ENCODE data around the gene CSAG3.
"Not testable (repeated sequence)": the region's sequence is repeated elsewhere in the genome, so short reads cannot be mapped to it uniquely, and the experiment has no call there.

The CSAG3 gene

DNA sequence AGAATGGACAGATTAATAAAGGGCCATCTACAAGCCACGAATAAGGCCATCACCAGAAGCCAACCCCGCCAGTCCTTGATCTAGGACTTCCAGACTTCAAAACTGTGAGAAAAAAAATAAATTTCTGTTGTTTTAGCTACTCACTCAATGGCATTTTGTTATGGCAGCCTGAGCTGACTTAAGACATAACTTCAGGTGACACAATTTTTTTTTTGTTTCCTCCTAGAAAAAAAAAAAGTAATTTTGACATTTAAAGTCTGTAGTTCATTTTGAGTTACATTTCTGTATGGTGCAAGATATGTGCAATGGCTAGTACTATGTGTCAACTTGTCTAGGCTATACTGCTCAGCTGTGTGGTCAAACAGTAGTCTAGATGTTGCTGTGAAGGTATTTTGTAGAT, at the start of gene CSAG3:
CSAG3 (plus strand) TSS at position 301 of the 400 bp plus-strand sequence.
- not testable (repeated sequence) for DNase-seq (ENCODE audit: low spot score)

DNA sequence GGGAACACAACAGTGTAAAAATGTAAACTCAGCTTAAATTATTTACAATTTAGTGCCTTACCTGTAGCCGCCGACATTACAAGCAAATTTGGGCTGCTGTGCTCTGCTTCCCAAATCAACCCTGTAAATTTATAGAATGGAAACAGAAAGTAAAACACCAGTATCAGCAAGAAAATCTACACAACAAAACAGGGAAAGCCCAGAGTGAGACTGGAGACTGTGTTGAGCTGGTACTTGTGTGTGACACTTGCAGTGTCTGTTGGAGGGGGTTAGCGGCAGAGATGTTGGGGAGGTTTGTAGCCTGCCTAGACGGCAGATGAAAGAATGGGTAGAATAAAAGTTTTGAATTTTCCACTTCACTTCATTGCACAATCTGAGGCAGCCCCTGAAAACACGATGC, 45.8 kb upstream of the CSAG3 start:
- DNase-seq (ENCODE audit: low spot score) = not testable (repeated sequence)

DNA sequence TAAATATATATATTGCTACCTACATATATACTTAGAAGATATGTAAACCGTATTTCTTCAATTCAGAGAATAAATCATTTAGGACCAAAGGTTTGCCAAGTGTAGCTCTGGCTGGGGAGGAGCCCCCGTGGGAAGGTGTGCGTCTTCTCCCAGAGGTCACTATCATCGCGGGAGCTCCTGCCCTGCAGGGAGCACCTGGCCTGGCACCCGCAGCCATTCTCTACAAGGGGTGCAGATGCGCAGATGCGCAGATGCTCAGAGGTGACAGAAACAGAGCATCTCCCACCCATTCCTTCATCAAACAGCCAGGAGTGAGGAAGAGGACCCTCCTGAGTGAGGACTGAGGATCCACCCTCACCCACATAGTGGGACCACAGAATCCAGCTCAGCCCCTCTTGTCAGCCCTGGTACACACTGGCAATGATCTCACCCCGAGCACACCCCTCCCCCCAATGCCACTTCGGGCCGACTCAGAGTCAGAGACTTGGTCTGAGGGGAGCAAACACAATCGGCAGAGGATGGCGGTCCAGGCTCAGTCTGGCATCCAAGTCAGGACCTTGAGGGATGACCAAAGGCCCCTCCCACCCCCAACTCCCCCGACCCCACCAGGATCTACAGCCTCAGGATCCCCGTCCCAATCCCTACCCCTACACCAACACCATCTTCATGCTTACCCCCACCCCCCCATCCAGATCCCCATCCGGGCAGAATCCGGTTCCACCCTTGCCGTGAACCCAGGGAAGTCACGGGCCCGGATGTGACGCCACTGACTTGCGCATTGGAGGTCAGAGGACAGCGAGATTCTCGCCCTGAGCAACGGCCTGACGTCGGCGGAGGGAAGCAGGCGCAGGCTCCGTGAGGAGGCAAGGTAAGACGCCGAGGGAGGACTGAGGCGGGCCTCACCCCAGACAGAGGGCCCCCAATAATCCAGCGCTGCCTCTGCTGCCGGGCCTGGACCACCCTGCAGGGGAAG, 44.9 kb upstream of the CSAG3 start, which contains the start of gene MAGEA2B:
MAGEA2B (plus strand) TSS at position 814 of the 973 bp plus-strand sequence. CDS start 2,479 bp downstream, outside the sequence.
- not testable (repeated sequence) for DNase-seq (ENCODE audit: low spot score)

DNA sequence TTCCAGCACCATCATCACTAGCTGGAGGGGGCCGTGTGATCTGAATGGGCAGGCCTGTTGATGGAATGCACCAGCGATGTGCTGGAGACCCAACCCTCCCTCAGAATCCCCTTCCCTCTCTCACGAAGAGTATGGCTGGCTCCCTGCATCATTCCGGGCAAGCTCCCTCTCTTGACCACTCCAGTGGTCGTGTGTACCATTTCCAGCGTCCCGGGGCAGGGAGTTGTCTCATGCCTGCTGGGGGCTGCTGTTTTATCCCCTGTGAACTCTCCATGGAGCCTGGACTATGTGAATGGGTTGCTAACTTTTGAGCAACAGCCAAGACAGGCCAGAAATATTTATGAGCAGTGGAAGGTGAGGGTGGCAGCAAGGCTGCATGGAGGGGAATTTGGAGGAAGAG, 33.6 kb upstream of the CSAG3 start:
- DNase-seq (ENCODE audit: low spot score) = no peak
- TF ChIP-seq, protein P1, sequence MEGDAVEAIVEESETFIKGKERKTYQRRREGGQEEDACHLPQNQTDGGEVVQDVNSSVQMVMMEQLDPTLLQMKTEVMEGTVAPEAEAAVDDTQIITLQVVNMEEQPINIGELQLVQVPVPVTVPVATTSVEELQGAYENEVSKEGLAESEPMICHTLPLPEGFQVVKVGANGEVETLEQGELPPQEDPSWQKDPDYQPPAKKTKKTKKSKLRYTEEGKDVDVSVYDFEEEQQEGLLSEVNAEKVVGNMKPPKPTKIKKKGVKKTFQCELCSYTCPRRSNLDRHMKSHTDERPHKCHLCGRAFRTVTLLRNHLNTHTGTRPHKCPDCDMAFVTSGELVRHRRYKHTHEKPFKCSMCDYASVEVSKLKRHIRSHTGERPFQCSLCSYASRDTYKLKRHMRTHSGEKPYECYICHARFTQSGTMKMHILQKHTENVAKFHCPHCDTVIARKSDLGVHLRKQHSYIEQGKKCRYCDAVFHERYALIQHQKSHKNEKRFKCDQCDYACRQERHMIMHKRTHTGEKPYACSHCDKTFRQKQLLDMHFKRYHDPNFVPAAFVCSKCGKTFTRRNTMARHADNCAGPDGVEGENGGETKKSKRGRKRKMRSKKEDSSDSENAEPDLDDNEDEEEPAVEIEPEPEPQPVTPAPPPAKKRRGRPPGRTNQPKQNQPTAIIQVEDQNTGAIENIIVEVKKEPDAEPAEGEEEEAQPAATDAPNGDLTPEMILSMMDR (IDR thresholded peaks at IDR 0.05; ENCODE audit: extremely low read depth, missing control alignments) = no peak

DNA sequence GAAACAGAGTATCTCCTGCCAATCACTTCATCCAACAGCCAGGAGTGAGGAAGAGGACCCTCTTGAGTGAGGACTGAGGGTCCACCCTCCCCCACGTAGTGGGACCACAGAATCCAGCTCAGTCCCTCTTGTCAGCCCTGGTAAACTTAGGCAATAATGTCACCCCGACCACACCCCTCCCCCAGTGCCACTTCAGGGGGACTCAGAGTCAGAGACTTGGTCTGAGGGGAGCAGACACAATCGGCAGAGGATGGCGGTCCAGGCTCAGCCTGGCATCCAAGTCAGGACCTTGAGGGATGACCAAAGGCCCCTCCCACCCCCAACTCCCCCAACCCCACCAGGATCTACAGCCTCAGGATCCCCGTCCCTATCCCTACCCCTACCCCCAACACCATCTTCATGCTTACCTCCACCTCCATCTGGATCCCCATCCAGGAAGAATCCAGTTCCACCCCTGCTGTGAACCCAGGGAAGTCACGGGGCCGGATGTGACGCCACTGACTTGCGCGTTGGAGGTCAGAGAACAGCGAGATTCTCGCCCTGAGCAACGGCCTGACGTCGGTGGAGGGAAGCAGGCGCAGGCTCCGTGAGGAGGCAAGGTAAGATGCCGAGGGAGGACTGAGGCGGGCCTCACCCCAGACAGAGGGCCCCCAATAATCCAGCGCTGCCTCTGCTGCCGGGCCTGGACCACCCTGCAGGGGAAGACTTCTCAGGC, 25.6 kb upstream of the CSAG3 start, which contains the start of the genes CSAG1 and MAGEA12:
CSAG1 (minus strand) TSS at position 461 of the 715 bp plus-strand sequence. CDS start 1,261 bp downstream, outside the sequence.
MAGEA12 (plus strand) TSS at position 497 of the 715 bp plus-strand sequence. CDS start 2,405 bp downstream, outside the sequence.
- TF ChIP-seq, protein P1 (IDR thresholded peaks at IDR 0.05; ENCODE audit: extremely low read depth, missing control alignments) = no peak
- DNase-seq (ENCODE audit: low spot score) = no peak

DNA sequence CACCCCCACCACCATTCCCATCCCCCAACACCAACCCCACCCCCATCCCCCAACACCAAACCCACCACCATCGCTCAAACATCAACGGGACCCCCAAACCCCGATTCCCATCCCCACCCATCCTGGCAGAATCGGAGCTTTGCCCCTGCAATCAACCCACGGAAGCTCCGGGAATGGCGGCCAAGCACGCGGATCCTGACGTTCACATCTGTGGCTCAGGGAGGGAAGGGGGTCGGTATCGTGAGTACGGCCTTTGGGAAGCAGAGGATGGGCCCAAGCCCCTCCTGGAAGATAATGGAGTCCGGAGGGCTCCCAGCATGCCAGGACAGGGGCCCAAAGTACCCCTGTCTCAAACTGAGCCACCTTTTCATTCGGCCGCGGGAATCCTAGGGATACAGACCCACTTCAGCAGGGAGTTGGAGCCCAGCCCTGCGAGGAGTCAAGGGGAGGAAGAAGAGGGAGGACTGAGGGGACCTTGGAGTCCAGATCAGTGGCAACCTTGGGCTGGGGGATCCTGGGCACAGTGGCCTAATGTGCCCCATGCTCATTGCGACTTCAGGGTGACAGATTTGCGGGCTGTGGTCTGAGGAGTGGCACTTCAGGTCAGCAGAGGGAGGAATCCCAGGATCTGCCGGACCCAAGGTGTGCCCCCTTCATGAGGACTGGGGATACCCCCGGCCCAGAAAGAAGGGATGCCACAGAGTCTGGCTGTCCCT, 24.7 kb upstream of the CSAG3 start:
- not testable (repeated sequence) for DNase-seq (ENCODE audit: low spot score)

DNA sequence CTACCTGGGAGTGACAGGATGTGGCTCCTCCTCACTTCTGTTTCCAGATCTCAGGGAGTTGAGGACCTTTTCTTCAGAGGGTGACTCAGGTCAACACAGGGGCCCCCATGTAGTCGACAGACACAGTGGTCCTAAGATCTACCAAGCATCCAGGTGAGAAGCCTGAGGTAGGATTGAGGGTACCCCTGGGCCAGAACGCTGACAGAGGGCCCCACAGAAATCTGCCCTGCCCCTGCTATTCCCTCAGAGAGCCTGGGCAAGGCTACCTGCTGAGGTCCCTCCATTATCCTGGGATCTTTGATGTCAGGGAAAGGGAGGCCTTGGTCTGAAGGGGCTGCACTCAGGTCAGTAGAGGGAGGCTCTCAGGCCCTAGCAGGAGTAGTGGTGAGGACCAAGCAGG, 23.9 kb upstream of the CSAG3 start:
- TF ChIP-seq, protein P1 (IDR thresholded peaks at IDR 0.05; ENCODE audit: extremely low read depth, missing control alignments) = no peak

DNA sequence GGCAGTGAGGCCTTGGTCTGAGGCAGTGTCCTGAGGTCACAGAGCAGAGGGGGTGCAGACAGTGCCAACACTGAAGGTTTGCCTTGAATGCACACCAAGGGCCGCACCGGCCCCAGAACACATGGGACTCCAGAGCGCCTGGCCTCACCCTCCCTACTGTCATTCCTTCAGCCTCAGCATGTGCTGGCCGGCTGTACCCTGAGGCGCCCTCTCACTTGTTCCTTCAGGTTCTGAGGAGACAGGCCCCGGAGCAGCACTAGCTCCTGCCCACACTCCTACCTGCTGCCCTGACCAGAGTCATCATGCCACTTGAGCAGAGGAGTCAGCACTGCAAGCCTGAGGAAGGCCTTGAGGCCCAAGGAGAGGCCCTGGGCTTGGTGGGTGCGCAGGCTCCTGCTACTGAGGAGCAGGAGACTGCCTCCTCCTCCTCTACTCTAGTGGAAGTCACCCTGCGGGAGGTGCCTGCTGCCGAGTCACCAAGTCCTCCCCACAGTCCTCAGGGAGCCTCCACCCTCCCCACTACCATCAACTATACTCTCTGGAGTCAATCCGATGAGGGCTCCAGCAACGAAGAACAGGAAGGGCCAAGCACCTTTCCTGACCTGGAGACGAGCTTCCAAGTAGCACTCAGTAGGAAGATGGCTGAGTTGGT, 23.0 kb upstream of the CSAG3 start:
- TF ChIP-seq, protein P1 (IDR thresholded peaks at IDR 0.05; ENCODE audit: extremely low read depth, missing control alignments) = no peak

More for the DNA sequence above, 23.9 kb upstream of the CSAG3 start:
- no peak for DNase-seq (ENCODE audit: low spot score)

DNA sequence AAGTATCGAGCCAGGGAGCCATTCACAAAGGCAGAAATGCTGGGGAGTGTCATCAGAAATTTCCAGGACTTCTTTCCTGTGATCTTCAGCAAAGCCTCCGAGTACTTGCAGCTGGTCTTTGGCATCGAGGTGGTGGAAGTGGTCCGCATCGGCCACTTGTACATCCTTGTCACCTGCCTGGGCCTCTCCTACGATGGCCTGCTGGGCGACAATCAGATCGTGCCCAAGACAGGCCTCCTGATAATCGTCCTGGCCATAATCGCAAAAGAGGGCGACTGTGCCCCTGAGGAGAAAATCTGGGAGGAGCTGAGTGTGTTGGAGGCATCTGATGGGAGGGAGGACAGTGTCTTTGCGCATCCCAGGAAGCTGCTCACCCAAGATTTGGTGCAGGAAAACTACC, 22.5 kb upstream of the CSAG3 start:
- not testable (repeated sequence) for DNase-seq (ENCODE audit: low spot score)

More for the DNA sequence above, 23.0 kb upstream of the CSAG3 start:
- DNase-seq (ENCODE audit: low spot score) = no peak

All from GM20000 (cell line).